ENCODE results near the gene SLC1A2. TPM values are rescaled to one million over a fixed set of nuclear protein-coding genes. Genes with fewer than 3 reads are reported as not detected.

Gene SLC1A2
- polyA plus RNA-seq, 1 experiment, result 0.60 TPM

GRCh38 chr11:35372565-35373283 lies 46.6 kb downstream of the SLC1A2 start:
- Histone ChIP-seq H3K36me3 (ENCODE audit: control insufficient read depth, insufficient read depth, low read length) (no peaks in the 10 kb centered on the region; the same call in 1 of the 2 replicates), H3K27me3 (ENCODE audit: control insufficient read depth, insufficient read depth, low read length) (no peaks in the 10 kb centered on the region), H3K4me3 (ENCODE audit: low read depth, low read length) (no peak overlapping the region)
- no peak for TF ChIP-seq CTCF (IDR thresholded peaks at IDR 0.05; ENCODE audit: insufficient read depth, low read depth, low read length)
- ChIA-PET POLR2A (no interaction called here), CTCF (no interaction called here)
- DNase-seq (ENCODE audit: low read depth), result no peak

GRCh38 chr11:35367491-35367890 lies 51.9 kb downstream of the SLC1A2 start:
- no peaks in the 10 kb centered on the region for H3K27me3 ChIP-seq (ENCODE audit: control insufficient read depth, insufficient read depth, low read length)
- H3K36me3 ChIP-seq (ENCODE audit: control insufficient read depth, insufficient read depth, low read length), result no peaks in the 10 kb centered on the region; the same call in 1 of the 2 replicates
- no peak for TF ChIP-seq CTCF (IDR thresholded peaks at IDR 0.05; ENCODE audit: insufficient read depth, low read depth, low read length)
- no peak overlapping the region for H3K4me3 ChIP-seq (ENCODE audit: low read depth, low read length)
- DNase-seq (ENCODE audit: low read depth), result no peak
- ChIA-PET POLR2A (interaction anchor here (0.6 kb wide), 1 partner anchor 101 kb away, joined by 3 read pairs; no protein-coding TSS in a partner anchor), CTCF (interaction anchor here (1.1 to 1.7 kb wide), 3 partner anchors 12 to 62 kb away, joined by 4 to 7 read pairs (median 5); no protein-coding TSS in a partner anchor)

GRCh38 chr11:35366798-35367197 lies 52.6 kb downstream of the SLC1A2 start:
- Histone ChIP-seq H3K4me3 (ENCODE audit: low read depth, low read length) (no peak overlapping the region), H3K27me3 (ENCODE audit: control insufficient read depth, insufficient read depth, low read length) (no peaks in the 10 kb centered on the region), H3K36me3 (ENCODE audit: control insufficient read depth, insufficient read depth, low read length) (no peaks in the 10 kb centered on the region; the same call in 1 of the 2 replicates)
- ChIA-PET POLR2A (interaction anchor here (0.6 kb wide), 1 partner anchor 102 kb away, joined by 3 read pairs; no protein-coding TSS in a partner anchor), CTCF (interaction anchor here (1.0 to 1.4 kb wide), 2 partner anchors 25 to 61 kb away, joined by 3 to 4 read pairs; no protein-coding TSS in a partner anchor)
- no peak for DNase-seq (ENCODE audit: low read depth)
- no peak for TF ChIP-seq CTCF (IDR thresholded peaks at IDR 0.05; ENCODE audit: insufficient read depth, low read depth, low read length)

- ChIA-PET POLR2A (no interaction called here), CTCF (interaction anchor here (1.0 kb wide), 1 partner anchor 26 kb away, joined by 3 read pairs; no protein-coding TSS in a partner anchor)
- TF ChIP-seq CTCF (IDR thresholded peaks at IDR 0.05; ENCODE audit: insufficient read depth, low read depth, low read length), result no peak
- H3K4me3 ChIP-seq (ENCODE audit: low read depth, low read length), result no peak overlapping the region
- no peak for DNase-seq (ENCODE audit: low read depth)
- H3K36me3 ChIP-seq (ENCODE audit: control insufficient read depth, insufficient read depth, low read length), result no peaks in the 10 kb centered on the region; the same call in 1 of the 2 replicates
- no peaks in the 10 kb centered on the region for H3K27me3 ChIP-seq (ENCODE audit: control insufficient read depth, insufficient read depth, low read length)
These were observed 53.4 kb downstream of the SLC1A2 start for GRCh38 chr11:35365961-35366360.

- Histone ChIP-seq H3K36me3 (ENCODE audit: control insufficient read depth, insufficient read depth, low read length) (no peaks in the 10 kb centered on the region; the same call in 1 of the 2 replicates), H3K27me3 (ENCODE audit: control insufficient read depth, insufficient read depth, low read length) (no peaks in the 10 kb centered on the region), H3K4me3 (ENCODE audit: low read depth, low read length) (no peak overlapping the region)
- TF ChIP-seq CTCF (IDR thresholded peaks at IDR 0.05; ENCODE audit: insufficient read depth, low read depth, low read length), result no peak
- CTCF ChIA-PET, result interaction anchor here (0.6 kb wide), 1 partner anchor 30 kb away, joined by 4 read pairs; no protein-coding TSS in a partner anchor
- DNase-seq (ENCODE audit: low read depth), result no peak
- POLR2A ChIA-PET, result no interaction called here
These were observed 54.0 kb downstream of the SLC1A2 start for GRCh38 chr11:35365395-35365794.
